Smooth muscle cell (in vitro differentiated cells): ENCODE measurements around the gene SHB. TPM values are rescaled to one million over a fixed set of nuclear protein-coding genes. Genes with fewer than 3 reads are reported as not detected.

Experiments
- DNase-seq: peaks from one replicate; lab custom pipeline; 2025; ENCODE audit not compliant: unreplicated experiment; lab: John Stamatoyannopoulos, UW
- H2AFZ ChIP-seq: fragments of 200-600 bp; sonication (generic); 2 replicates; pipeline ENCODE4 v1.6.0; 2016; ENCODE audit warnings: antibody characterized with exemption, low read depth, mild to moderate bottlenecking
- H3F3A ChIP-seq: fragments of 200-600 bp; sonication (generic); 2 replicates; pipeline ENCODE4 v1.6.0; 2017; ENCODE audit warnings: antibody characterized with exemption, low read depth
- H3K27ac ChIP-seq: fragments of 200-600 bp; sonication (generic); 2 replicates; pipeline ENCODE4 v1.5.1; 2016; ENCODE audit warnings: low read depth, mild to moderate bottlenecking
- H3K27me3 ChIP-seq: fragments of 200-600 bp; sonication (generic); 2 replicates; pipeline ENCODE4 v1.6.1; 2016; ENCODE audit warnings: low read depth, mild to moderate bottlenecking
- H3K36me3 ChIP-seq: fragments of 200-600 bp; sonication (generic); 2 replicates; pipeline ENCODE4 v1.5.1; 2016; ENCODE audit warnings: low read depth
- H3K4me1 ChIP-seq: fragments of 200-600 bp; sonication (generic); 2 replicates; pipeline ENCODE4 v1.5.1; 2016; ENCODE audit warnings: low read depth
- H3K4me2 ChIP-seq: fragments of 200-600 bp; sonication (generic); 2 replicates; pipeline ENCODE4 v1.6.0; 2016; ENCODE audit warnings: mild to moderate bottlenecking
- H3K4me3 ChIP-seq: fragments of 200-600 bp; sonication (generic); 2 replicates; pipeline ENCODE4 v1.5.1; 2016; ENCODE audit warnings: mild to moderate bottlenecking
- H3K79me2 ChIP-seq: fragments of 200-600 bp; sonication (generic); 2 replicates; pipeline ENCODE4 v1.6.0; 2016; ENCODE audit warnings: low read depth, mild to moderate bottlenecking
- H3K9ac ChIP-seq: fragments of 200-600 bp; sonication (generic); 2 replicates; pipeline ENCODE4 v1.6.0; 2016; ENCODE audit warnings: low read depth
- H3K9me3 ChIP-seq: fragments of 200-600 bp; sonication (generic); replicated peaks from 2 replicates; pipeline ENCODE4 v1.5.1; 2016; ENCODE audit warnings: low read depth
- H4K20me1 ChIP-seq: fragments of 200-600 bp; sonication (generic); 2 replicates; pipeline ENCODE4 v1.6.0; 2016; ENCODE audit warnings: low read depth
- WGBS: methylation state at CpG from one replicate; pipeline ENCODE4 v1.1.7; 2016; ENCODE audit warnings: low lambda C conversion rate; 5-methylcytosine and 5-hydroxymethylcytosine counted together
- polyA plus RNA-seq: library from polyadenylated mRNA; unstranded; fragments of >200 nt; fragmentation: Nextera tagmentation; extraction: Ambion mirVana; gene quantifications from 2 replicates; pipeline ENCODE4 v1.2.1, GENCODE V29; 2016
- total RNA-seq: library from RNA; depleted of rRNA; stranded (reverse); fragments of >200 nt; gene quantifications from 2 replicates; pipeline ENCODE4 v1.2.3, GENCODE V29; 2014
- TF ChIP-seq, protein P1 (sequence below): fragments of 200-600 bp; sonication (generic); IDR thresholded peaks from 2 replicates; pipeline ENCODE4 v1.5.1; 2017; ENCODE audit warnings: borderline replicate concordance, mild to moderate bottlenecking, antibody characterized with exemption; ENCODE audit not compliant: insufficient read depth, poor library complexity, severe bottlenecking

The SHB gene
- total and polyA plus RNA-seq, 2 experiments from 2014 or later, result 16.4 to 32.4 TPM

DNA sequence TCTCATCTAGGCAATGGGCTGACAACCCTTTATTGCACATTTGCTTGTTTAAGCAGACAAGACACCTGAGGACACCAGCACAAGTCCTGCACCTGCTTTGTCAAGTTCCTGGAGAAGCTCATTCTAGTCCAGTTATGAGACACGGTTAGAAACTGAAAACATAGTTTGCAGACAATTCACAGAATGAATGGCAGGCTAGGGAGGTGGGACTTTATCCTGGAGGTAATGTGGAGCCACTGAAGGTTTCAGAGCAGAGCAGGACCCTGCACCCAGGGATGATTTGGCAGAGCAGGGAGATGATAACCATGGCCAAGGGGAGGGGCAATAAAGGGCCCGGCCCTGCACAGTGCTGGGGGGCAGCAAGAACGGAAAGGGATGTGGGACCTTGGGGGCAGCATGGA is 114.4 kb downstream of the SHB start:
- no peaks in the 10 kb centered on the region for H3K36me3 ChIP-seq
- WGBS, result 87% methylated on average over 3 of the region's 3 CpGs
- H3K9me3 ChIP-seq, result no peaks in the 10 kb centered on the region
- peak overlapping the region; percentile 73 for H3K9ac ChIP-seq
- TF ChIP-seq, protein P1, sequence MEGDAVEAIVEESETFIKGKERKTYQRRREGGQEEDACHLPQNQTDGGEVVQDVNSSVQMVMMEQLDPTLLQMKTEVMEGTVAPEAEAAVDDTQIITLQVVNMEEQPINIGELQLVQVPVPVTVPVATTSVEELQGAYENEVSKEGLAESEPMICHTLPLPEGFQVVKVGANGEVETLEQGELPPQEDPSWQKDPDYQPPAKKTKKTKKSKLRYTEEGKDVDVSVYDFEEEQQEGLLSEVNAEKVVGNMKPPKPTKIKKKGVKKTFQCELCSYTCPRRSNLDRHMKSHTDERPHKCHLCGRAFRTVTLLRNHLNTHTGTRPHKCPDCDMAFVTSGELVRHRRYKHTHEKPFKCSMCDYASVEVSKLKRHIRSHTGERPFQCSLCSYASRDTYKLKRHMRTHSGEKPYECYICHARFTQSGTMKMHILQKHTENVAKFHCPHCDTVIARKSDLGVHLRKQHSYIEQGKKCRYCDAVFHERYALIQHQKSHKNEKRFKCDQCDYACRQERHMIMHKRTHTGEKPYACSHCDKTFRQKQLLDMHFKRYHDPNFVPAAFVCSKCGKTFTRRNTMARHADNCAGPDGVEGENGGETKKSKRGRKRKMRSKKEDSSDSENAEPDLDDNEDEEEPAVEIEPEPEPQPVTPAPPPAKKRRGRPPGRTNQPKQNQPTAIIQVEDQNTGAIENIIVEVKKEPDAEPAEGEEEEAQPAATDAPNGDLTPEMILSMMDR, result no peak
- peaks cover 12% of the 10 kb centered on the region for H3F3A ChIP-seq
- H3K27ac ChIP-seq, result peak overlapping the region; percentile 95
- peak overlapping the region; percentile 46 for H3K4me2 ChIP-seq
- no peak overlapping the region for H2AFZ ChIP-seq
- no peak overlapping the region for H3K4me3 ChIP-seq
- no peak for DNase-seq
- H3K4me1 ChIP-seq, result peaks cover 5% of the 10 kb centered on the region
- peaks cover 7% of the 10 kb centered on the region for H3K79me2 ChIP-seq
- H3K27me3 ChIP-seq, result no peaks in the 10 kb centered on the region
- peaks cover 1% of the 10 kb centered on the region for H4K20me1 ChIP-seq

DNA sequence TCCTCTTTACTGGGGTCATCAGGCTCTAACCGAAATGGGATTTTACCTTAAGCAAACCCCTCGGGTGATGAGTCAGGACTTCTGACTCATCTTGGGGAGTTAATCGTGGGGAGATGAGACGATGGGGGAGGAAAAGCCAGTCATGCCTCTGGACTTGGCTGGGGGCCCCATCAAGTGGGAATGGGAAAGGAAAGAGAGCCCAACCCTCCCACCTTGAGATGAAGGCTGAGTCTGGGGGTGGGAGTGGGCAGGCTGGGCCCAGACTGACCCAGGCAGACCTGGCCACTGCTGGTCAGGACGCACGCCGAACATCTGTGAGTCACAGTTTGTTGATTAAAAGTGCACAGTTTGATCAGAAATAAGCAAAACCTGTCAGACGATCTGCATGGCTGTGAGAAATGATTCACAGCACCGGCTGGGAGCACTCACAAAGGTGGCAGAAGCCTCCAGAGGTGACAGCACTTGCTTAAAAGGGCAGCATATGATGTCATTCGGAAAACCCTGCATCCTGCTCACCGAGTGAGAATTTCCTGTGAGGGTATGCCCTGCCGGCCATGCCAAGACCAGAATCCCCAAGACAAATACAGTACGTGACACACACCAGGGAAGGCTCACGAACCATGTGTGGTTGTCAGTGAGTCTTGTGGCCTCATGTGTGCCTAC is 115.1 kb downstream of the SHB start:
- H3K36me3 ChIP-seq, result no peaks in the 10 kb centered on the region
- no peak overlapping the region for H3K4me3 ChIP-seq
- H3K9ac ChIP-seq, result peak overlapping the region; percentile 73
- H2AFZ ChIP-seq, result no peak overlapping the region
- H3K79me2 ChIP-seq, result peaks cover 2% of the 10 kb centered on the region
- no peak for DNase-seq
- peak overlapping the region; percentile 95 for H3K27ac ChIP-seq
- peaks cover 5% of the 10 kb centered on the region for H3K4me1 ChIP-seq
- H3K9me3 ChIP-seq, result no peaks in the 10 kb centered on the region
- TF ChIP-seq, protein P1, result no peak
- H3K4me2 ChIP-seq, result peak overlapping the region; percentile 46
- WGBS, result 10% methylated on average over 14 of the region's 14 CpGs
- no peaks in the 10 kb centered on the region for H3K27me3 ChIP-seq
- peaks cover 12% of the 10 kb centered on the region for H3F3A ChIP-seq
- H4K20me1 ChIP-seq, result no peaks in the 10 kb centered on the region

DNA sequence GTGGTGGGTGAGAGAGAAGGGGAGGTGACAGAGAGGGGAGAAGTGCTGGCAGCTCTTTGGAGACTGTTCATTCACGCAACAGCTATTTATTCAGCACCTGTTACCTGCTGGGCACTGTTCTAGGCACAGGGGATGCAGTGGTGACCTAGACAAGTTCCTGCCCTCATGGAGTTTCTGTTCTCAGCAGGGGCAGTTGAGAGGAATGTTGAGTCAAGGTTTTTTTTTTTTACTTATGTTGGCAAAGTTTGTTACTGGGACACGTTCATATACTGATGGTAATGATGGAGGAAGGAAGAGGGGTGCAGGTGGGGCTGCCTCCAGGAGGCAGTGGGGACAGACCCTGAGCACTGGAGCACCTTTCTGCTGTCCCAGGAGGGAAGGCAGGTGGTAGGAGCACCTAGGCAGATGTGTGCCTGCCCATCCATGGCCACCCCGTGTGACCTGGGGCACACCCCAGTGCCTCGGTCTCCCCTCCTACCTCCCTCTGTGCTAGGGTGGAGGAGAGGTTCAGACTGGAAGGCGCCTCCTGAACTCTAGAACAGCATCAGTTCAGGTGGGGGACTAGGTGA is 115.7 kb downstream of the SHB start:
- TF ChIP-seq, protein P1, result no peak
- Histone ChIP-seq H3K27me3 (no peaks in the 10 kb centered on the region), H3K27ac (peak overlapping the region; percentile 95), H3K36me3 (no peaks in the 10 kb centered on the region), H3K4me3 (no peak overlapping the region), H3K4me1 (peaks cover 5% of the 10 kb centered on the region), H3K9ac (peak overlapping the region; percentile 73), H3K9me3 (no peaks in the 10 kb centered on the region), H3F3A (peaks cover 12% of the 10 kb centered on the region), H4K20me1 (no peaks in the 10 kb centered on the region), H3K79me2 (peaks cover 2% of the 10 kb centered on the region), H2AFZ (no peak overlapping the region), H3K4me2 (peak overlapping the region; percentile 46)
- WGBS, result 94% methylated on average over 5 of the region's 5 CpGs
- DNase-seq, result no peak

DNA sequence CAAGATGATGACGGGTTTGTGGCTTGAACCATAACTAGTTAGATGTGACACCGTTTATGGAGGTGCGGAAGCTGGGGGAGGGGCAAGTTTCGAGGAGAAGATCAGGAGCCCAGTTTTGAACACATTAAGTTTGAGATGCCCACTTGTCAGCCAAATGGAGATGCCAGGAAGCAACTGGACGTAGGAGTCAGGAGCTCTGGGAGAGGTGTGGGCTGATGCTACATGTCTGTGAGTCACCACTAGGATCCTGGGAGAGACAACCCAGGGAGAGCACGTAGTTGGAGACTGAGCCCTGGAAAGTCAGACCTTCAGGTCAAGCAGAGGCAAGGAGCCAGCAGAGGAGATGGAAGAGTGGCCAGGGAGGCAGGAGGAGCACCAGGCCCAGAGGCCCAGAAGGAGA is 116.3 kb downstream of the SHB start:
- H2AFZ ChIP-seq, result no peak overlapping the region
- no peak overlapping the region for H3K4me3 ChIP-seq
- H4K20me1 ChIP-seq, result no peaks in the 10 kb centered on the region
- peak overlapping the region; percentile 46 for H3K4me2 ChIP-seq
- peak overlapping the region; percentile 95 for H3K27ac ChIP-seq
- peaks cover 5% of the 10 kb centered on the region for H3K4me1 ChIP-seq
- H3K9ac ChIP-seq, result peak overlapping the region; percentile 73
- no peaks in the 10 kb centered on the region for H3K27me3 ChIP-seq
- peaks cover 12% of the 10 kb centered on the region for H3F3A ChIP-seq
- H3K9me3 ChIP-seq, result no peaks in the 10 kb centered on the region
- no peaks in the 10 kb centered on the region for H3K36me3 ChIP-seq
- TF ChIP-seq, protein P1, result no peak
- no peak for DNase-seq
- WGBS, result 66% methylated on average over 6 of the region's 6 CpGs
- peaks cover 2% of the 10 kb centered on the region for H3K79me2 ChIP-seq
